HT1080 (cell line): ENCODE data around the gene NUP153. TPM values are rescaled to one million over a fixed set of nuclear protein-coding genes. Genes with fewer than 3 reads are reported as not detected.
"Not testable (repeated sequence)": the region's sequence is repeated elsewhere in the genome, so short reads cannot be mapped to it uniquely, and the experiment has no call there.

ENCODE experiments used
- DNase-seq: peaks from one replicate; pipeline ENCODE4 v3.0.0-alpha.2; 2015; ENCODE audit warnings: low read depth
- polyA plus RNA-seq, 2 experiments: library from polyadenylated mRNA; depleted of rRNA; stranded (reverse); fragments of >200 nt; gene quantifications; 2 replicates each; pipeline ENCODE4 v1.2.3, GENCODE V29; 2015
- total RNA-seq: library from RNA; depleted of rRNA; stranded (reverse); fragments of >200 nt; shearing (Covaris generic); gene quantifications from 2 replicates; pipeline ENCODE4 v1.2.3, GENCODE V29; 2014; rRNA removed

The NUP153 gene
- 38.2 and 49.2 TPM in 2 replicates for total RNA-seq
- 32.9 and 38.6 TPM in 2 replicates for polyA plus RNA-seq (2015; cell fraction: cytosol; rRNA removed)
- polyA plus RNA-seq (2015; cell fraction: nucleus; rRNA removed): 96.1 and 97.1 TPM in 2 replicates

DNA sequence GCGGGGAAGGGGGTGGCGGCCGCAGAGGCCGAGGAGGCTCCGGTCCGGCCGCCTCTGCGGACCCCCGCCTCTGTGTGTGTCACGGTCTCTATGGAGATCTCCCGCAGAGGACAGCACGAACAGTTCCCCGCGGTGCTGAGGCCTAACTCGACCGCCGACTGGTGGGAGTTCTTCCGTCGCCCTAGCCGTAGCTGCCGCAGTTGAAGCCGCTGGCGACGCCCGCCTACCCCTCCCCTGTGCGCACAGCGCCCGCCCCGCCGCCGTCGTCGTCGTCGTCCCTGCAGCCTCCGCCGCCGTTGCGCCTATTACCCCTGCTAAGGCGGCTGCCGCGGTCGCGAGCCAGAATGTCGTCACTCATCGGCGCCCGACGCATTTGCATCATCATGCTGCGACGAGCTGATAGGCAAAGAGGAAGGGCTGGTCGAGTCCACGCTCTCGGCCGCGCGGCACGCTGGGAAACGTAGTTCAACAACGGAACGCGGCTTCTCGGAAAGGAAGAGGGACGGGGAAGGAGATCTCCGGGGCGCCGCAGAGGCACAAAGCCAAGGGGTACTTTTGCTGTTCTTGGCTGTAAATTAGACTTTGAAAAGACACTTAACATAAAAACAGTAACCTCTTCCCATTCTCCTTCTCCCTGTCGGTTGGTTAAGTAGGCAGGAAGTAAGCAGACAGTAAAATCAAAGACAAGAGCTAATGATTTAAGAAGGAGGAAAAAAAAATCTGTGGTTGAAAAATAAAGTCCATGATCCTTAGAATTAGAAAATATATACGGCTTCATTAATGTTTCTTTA is at the start of gene NUP153:
Gene NUP153, minus strand, starts transcription at position 346 of the 791 bp plus-strand sequence. CDS start 538 bp downstream, outside the sequence.
- peak; percentile 97 for DNase-seq

DNA sequence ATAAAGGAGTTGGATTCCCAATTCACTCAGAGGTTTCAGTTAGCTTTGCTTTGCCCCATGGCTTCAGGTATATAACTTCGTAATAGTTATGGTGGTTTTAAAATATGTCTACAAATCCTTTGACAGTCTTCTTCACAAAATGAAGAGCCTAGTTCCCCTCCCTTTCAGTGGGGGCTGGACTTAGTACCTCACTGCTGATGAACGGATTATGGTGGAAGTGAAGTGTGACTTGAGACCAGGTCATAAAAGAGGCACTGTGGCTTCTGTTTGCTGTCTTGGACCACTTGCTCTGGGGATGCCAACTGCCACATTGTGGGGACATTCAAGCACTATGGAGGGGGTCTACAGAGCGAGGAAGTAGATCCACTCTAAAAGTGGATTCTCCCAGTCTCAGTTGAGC is 47.5 kb upstream of the NUP153 start:
- no peak for DNase-seq

DNA sequence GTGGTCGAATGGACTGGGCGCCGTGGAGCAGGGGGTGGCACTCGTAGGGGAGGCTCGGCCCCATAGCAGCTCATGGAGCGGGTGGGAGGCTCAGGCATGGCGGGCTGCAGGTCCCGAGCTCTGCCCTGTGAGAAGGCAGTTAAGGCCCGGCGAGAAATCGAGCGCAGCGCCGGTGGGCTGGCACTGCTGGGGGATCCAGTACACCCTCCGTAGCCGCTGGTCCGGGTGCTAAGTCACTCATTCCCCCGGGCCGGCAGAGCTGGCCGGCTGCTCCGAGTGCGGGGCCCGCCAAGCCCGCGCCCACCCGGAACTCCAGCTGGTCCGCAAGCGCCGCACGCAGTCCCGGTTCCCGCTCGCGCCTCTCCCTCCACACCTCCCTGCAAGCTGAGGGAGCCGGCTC is 38.6 kb upstream of the NUP153 start:
- not testable (repeated sequence) for DNase-seq

DNA sequence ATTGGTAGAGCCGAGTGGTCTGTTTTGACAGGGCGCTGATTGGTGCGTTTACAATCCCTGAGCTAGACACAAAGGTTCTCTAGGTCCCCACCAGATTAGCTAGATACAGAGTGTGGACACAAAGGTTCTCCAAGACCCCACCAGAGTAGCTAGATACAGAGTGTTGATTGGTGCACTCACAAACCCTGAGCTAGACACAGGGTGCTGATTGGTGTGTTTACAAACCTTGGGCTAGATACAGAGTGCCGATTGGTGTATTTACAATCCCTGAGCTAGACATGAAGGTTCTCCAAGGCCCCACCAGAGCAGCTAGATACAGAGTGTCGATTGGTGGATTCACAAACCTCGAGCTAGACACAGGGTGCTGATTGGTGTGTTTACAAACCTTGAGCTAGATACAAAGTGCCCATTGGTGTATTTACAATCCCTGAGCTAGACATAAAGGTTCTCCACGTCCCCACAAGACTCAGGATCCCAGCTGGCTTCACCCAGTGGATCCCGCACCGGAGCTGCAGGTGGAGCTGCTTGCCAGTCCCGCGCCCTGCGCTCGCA is 38.1 kb upstream of the NUP153 start:
- DNase-seq: not testable (repeated sequence)

DNA sequence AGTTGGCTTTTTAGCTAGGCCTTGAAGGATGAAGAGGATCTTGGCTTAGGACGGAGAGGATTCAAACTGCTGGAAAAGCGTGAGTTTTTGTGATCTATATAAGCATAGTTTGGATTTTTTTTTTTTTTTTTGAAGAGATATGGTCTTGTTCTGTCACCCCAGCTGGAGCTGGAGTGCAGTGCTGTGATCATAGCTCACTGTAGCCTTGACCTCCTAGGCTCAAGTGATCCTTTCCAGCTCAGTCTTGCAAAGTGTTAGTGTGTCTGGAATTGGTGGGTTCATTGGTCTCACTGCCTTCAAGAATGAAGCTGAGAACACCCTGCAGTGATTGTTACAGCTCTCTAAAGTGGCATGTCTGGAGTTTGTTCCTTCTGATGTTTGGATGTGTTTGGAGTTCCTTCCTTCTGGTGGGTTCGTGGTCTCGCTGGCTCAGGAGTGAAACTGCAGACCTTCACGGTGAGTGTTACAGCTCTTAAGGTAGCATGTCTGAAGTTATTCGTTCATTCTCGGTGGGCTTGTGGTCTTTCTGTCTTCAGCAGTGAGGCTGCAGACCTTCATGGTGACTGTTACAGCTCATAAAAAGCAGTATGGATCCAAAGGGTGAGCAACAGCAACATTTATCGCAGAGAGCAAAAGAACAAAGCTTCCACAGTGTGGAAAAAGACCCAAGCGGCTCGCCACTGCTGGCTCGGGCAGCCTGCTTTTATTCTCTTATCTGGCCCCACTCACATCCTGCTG is 37.5 kb upstream of the NUP153 start:
- DNase-seq: no peak

DNA sequence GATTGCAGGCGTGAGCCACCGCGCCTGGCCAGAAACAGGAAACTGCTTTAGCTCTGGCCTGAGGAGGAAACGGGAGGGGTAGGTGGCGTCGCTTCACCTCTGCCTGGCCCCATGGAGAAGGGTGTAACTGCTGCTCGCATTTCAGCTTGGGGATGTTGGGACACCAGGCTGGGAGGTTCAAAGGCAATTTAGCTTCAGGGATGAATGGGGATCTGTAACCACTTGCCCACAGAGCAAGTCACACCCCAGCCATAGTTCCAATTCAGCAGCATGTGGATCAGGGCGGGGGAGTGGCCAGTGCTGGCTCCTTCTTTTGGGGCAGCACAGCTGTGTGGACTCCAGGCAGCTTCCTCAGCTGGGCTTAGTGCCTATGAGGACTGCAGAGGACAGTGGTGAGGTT is 34.8 kb upstream of the NUP153 start:
- DNase-seq: no peak

DNA sequence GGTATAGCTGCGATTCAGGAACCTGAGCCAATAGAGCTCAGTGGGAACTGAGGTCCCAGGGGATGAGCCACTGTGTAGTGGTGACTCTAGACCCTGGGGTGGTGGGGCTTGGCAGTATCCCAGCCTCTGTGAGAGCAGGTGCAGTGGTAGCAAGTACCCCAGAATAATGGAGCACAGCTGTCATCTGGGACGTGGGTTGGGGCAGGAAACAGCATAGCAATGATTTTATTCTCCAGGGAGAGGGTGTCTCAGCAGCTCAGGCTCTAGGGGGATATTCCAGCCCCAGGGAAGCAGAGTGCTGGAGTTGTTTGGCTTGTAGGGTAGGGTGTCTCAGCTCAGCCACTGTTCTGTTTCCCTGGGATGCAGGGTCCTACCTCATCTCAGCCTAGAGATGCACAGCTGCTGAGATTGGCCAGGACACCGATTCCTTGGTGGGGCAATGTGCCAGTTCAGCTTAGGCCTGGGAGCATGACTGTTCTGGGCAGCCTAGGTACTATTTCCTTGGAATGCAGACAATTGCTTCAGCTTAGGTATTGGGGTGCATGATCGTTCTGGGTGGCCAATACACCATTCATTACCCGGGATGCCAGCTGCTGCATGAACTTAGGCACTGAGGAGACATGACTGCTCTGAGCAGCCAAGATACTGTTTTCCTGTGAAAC is 34.0 kb upstream of the NUP153 start:
- no peak for DNase-seq

DNA sequence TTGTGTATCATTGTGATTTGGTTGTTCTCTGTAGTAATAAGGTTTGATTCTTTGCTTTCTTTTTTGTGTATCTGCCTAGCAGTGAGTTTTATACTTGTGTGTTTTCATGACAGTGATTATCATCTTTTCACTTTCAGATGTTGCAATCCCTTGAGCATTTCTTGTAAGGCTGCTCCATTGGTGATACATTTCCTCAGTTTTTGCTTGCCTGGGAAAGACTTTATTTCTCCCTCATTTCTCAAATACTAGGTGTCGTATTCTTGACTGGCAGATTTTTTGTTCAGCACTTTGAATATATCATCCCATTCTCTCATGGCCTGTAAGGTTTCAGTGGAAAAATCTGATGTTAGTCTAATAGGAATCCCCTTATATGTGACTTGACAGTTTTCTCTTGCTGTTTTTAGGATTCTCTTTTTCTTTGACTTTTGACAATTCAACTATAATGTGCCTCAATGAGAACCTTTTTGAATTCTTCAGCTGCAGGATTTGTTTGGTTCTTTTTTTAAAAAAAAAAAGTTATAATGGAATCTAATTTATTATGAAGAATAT is 31.1 kb upstream of the NUP153 start:
- DNase-seq: no peak

DNA sequence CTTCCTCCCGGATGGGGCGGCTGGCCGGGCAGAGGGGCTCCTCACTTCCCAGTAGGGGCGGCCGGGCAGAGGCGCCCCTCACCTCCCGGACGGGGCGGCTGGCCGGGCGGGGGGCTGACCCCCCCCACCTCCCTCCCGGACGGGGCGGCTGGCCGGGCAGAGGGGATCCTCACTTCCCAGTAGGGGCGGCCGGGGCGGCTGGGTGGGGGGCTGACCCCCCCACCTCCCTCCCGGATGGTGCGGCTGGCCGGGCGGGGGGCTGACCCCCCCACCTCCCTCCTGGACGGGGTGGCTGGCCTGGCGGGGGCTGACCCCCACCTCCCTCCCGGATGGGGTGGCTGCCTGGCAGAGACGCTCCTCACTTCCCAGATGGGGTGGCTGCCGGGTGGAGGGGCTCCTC is 28.6 kb upstream of the NUP153 start:
- not testable (repeated sequence) for DNase-seq

DNA sequence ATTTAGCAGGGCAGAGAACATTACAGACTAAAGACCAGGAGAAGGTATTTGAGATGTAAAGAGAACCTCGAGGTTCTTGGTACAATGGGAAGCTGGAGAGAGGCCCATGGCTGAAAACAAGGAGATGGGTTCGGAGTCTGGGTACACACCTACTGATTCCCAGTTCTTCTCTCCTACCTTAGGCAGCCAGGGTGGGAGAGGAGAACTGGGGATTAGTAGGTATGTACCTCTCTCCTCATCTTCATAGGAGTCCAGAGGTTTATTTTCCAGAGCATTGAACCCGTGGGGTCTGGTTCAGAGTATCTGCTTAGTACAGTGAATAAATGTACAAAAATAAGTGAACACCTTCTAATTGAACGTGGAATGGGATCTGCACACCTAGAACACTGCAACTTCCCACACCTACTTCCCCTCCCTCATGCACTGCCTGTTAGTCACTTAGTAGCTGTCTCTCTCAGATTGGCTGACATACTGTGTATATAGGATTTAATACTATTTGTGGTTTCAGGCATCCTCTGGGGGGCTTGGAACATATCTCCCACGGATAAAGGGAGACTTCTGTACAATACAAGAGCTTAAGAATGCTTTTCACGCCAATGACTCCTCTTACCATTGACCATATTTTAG is 23.5 kb upstream of the NUP153 start:
- DNase-seq: no peak

DNA sequence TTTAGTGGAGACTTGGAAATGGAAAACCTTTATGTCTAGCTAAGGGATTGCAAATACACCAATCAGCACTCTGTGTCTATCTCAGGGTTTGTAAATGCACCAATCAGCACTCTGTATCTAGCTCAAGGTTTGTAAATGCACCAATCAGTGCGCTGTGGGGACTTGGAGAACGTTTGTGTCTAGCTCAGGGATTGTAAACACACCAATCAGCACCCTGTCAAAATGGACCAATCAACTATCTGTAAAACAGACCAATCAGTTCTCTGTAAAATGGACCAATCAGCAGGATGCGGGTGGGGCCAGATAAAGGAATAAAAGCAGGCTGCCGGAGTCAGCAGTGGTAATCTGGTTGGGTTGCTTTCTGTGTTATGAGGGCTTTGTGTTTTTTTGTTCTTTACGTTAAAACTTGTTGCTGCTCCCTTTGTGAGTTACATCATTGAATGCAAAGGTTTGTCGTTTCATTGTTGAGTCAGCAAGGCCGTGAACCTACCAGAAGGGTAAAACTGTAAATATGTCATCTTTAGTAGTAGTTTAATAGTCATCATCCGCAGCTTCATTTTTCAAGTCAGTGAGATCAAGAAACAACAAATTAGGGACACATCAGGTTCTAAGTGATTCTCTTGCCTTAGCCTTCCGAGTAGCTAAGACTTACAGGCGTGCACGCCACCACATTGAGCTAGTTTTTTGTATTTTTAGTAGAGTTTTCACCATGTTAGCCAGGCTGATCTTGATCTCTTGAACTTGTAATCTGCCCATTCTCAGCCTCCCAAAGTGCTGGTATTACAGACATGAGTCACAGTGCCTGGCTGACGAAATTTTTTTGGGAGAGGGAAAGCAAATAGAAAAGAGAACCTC is 22.7 kb upstream of the NUP153 start:
- DNase-seq: no peak

DNA sequence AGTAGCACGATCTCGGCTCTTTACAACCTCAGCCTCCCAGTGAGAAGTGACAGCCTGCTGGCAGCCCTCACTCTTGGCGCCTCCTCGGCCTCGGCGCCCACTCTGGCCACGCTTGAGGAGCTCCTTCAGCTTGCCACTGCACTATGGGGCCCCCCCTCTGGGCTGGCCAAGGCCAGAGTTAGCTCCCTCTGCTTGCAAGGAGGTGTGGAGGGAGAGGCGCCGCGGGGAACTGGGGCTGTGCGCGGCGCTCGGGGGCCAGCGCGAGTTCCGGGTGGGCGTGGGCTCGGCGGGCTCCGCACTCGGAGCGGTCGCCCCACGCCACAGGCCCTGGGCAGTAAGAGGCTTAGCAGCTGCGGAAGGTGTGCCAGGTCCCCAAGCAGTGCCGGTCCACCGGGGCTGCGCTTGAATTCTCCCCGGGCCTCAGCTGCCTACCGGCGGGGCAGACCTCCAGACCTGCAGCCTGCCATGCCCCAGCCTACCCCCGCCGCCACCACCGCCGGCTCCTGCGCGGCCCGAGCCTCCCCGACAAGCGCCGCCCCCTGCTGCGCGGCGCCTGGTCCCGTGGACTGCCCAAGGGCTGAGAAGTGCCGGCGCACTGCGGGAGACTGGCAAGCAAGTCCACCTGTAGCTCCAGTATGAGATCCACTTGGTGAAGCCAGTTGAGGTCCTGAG is 22.0 kb upstream of the NUP153 start:
- no peak for DNase-seq

DNA sequence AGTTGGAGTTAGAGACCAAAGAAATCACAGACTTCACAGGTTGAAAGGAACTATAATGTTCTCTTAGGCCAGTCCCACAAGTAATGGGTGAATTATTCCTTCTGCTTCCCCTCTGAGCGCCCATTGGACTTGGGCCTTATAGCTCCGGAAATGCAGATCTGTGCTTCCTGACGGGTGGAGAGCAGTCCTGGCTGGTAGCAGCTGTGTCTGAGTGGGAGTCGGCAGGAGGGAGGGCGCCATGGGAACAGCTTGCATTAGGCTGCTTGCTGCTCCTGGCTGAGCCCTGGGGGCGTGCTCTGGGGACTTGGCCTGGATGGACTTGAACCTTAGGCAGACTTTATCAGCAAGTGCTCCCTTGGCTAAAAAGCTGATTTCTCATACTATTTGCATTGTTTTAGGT is 18.4 kb upstream of the NUP153 start:
- DNase-seq: no peak

DNA sequence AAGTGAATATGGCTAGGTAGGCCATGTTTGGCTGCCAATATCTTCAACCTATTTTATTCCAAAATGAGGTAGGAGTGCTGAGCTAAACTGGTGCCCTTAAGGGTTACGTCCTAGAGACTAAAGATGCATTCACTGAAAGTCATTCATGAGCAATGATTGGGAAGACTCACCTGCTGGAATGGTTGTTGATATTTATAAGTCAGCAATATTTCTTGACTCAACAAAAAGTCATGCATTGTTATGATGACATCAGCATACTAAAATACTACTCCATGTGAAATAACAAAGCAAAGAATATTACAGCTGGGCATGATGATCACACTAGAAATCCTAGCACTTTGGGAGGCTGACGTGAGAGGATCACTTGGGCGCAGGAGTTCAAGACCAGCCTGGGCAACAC is 17.6 kb upstream of the NUP153 start:
- no peak for DNase-seq

DNA sequence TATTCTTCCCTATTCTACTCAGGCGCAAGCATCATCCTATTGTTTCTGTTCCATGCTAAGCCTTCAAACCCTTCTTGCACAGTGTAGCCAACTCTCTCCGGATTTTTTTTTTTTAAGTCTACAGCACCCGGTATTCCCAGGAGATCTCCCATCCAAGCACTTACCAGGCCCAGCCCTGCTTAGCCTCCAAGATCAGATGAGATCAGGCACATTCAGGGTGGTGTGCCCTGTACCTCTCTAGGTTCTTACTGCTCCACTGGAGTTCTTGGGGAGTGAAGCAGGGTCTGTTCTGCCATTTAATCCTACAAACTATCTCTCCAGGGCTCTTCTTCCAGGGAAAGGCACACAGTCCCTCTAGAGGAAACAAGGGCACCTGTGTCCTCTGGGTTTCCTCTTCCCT is 14.9 kb upstream of the NUP153 start:
- DNase-seq: no peak

DNA sequence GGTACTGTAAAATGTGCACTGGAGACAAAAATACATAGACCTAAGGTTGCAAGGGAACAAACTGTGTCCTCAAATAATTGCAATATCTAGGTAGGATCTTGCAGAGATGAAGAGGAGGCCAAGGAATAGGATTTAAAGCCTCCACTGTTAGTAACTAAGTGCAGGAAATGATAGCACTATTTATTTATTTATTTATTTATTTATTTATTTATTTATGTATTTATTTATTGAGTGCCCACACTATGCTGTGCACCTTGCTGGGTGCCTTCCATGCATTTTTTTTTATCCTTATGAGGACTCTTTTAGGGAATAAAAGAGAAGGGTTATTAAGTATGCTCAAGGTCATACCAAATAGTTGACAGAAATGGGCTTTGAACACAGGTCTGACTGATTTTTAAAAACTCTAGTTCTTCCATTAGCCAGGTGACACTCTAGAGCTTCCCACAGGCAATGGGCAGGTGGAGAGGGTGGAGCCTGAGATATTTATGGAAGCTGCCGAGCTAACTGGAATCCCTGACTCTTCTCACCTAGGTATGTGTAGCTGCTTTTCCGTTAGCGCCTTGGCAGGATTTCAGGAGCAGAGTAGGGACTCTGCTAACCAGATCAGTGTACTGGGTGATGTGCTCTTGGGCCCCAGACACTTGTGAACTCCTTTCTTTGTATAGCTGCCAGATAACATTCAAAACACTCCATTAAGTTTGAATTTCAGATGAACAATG is 12.8 kb upstream of the NUP153 start:
- DNase-seq: no peak

DNA sequence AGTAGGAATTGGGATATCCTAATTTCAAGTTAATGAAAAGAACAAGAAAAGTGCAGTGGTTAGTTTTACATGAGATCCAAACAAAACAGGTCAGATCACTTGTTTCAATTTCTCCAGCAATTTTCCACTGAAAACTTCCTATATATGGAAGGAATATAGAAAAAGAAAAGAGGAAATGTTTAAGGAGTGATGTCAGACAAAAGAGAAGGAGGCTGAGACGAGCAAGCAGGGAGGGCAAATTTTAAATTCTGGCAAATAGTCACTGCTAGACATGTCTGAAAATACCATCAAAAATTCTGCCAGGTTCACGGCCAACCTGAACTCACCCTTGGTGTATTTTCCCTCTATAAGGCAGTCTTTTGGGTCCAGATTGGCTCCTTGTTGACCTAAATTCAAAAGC is 9.5 kb upstream of the NUP153 start:
- no peak for DNase-seq
